Measurements from ENCODE around the gene ANKRD12. TPM values are rescaled to one million over a fixed set of nuclear protein-coding genes. Genes with fewer than 3 reads are reported as not detected.

Gene ANKRD12
- total RNA-seq, 1 donor from 2014 or later = 11.4 TPM

DNA sequence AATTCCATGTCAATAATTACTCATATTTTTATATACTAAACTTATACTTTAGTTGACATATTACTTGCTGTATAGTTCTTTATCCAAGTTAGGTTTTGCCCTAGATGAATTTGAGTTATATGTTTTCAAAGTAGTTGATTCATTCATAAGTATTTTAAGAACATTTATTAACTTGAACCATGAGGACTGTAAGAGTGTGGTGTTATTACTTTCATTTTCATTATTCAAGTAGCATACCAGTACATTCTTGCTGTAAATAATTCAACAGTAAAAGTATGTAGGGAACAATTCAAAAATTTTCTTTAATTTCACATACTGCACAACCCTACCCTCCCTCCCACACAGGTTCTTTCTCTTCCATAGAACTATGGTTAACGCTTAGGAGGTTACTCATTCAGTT lies 75.4 kb downstream of the ANKRD12 start:
- Histone ChIP-seq H3K27me3 (no peaks in the 10 kb centered on the region), H3K4me1 (no peaks in the 10 kb centered on the region), H3K36me3 (peaks cover 13 to 44% of the 10 kb centered on the region in 2 donors), H3K27ac (no peak overlapping the region), H3K4me3 (no peak overlapping the region), H3K9me3 (no peaks in the 10 kb centered on the region)
- DNase-seq (ENCODE audit: low spot score in 2 of 2) = no peak
- TF ChIP-seq, protein P1, sequence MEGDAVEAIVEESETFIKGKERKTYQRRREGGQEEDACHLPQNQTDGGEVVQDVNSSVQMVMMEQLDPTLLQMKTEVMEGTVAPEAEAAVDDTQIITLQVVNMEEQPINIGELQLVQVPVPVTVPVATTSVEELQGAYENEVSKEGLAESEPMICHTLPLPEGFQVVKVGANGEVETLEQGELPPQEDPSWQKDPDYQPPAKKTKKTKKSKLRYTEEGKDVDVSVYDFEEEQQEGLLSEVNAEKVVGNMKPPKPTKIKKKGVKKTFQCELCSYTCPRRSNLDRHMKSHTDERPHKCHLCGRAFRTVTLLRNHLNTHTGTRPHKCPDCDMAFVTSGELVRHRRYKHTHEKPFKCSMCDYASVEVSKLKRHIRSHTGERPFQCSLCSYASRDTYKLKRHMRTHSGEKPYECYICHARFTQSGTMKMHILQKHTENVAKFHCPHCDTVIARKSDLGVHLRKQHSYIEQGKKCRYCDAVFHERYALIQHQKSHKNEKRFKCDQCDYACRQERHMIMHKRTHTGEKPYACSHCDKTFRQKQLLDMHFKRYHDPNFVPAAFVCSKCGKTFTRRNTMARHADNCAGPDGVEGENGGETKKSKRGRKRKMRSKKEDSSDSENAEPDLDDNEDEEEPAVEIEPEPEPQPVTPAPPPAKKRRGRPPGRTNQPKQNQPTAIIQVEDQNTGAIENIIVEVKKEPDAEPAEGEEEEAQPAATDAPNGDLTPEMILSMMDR (IDR thresholded peaks at IDR 0.05) = no peak
- intact Hi-C loops (cut with DNase I) = no loop called here

DNA sequence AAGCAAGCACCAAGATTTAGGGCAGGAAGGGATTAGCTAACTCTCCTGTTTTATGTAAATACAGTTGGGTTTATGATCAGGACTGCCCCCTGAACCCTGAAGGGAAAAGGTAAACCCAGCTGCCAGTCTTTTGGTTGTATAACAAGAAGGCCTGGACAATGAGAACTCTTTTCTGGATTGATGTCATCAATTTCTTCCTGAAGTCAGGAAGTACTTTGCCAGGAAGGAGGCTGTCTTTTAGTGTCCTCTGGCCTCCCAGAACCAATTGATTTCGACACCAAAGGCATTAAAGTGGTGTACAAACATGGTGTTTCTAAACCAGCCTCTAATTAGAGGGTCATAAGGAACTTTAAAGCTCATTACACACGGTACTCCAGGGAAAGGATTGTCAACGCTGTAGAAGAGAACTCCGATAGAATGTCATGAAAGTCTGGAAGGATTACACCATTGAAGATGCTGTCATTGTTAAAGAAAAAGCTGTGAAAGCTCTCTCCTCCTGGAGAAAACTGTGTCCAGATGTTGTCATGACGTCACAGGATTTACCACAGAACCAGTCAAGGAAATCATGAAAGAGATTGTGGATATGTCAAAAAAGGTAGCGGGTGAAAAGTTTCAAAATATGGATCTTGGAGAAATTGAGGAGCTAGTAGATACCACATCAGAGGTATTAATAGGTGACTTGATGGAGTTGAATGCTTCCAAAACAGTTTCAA lies 78.8 kb downstream of the ANKRD12 start:
- TF ChIP-seq, protein P1 (IDR thresholded peaks at IDR 0.05) = no peak
- H3K4me3 ChIP-seq = no peak overlapping the region
- no peak for DNase-seq (ENCODE audit: low spot score in 2 of 2)
- H3K9me3 ChIP-seq = no peaks in the 10 kb centered on the region
- H3K36me3 ChIP-seq = peaks cover 13 to 56% of the 10 kb centered on the region in 2 donors
- intact Hi-C loops (cut with DNase I) = no loop called here
- H3K27ac ChIP-seq = no peak overlapping the region
- H3K27me3 ChIP-seq = no peaks in the 10 kb centered on the region
- no peaks in the 10 kb centered on the region for H3K4me1 ChIP-seq

DNA sequence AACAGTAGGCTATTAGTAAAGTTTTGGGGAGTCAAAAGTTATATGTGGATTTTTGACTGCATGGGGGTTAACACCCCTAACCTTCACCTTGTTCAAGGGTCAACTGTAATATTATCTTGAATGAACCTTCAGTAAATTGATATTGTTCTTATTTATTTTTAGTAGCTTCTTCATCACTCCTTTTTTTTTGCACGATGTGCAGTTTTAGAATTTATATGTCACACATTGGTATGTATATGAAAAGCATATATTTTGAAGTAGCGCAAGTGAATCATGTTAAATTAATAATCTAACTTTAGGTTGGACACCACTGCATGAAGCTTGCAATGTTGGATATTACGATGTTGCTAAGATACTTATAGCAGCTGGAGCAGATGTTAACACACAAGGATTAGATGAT lies 79.9 kb downstream of the ANKRD12 start:
- H3K9me3 ChIP-seq = no peaks in the 10 kb centered on the region
- TF ChIP-seq, protein P1 (IDR thresholded peaks at IDR 0.05) = no peak
- peaks cover 8 to 56% of the 10 kb centered on the region in 2 donors for H3K36me3 ChIP-seq
- intact Hi-C loops (cut with DNase I) = no loop called here
- no peak for DNase-seq (ENCODE audit: low spot score in 2 of 2)
- H3K27me3 ChIP-seq = no peaks in the 10 kb centered on the region
- no peaks in the 10 kb centered on the region for H3K4me1 ChIP-seq
- no peak overlapping the region for H3K4me3 ChIP-seq
- H3K27ac ChIP-seq = no peak overlapping the region

DNA sequence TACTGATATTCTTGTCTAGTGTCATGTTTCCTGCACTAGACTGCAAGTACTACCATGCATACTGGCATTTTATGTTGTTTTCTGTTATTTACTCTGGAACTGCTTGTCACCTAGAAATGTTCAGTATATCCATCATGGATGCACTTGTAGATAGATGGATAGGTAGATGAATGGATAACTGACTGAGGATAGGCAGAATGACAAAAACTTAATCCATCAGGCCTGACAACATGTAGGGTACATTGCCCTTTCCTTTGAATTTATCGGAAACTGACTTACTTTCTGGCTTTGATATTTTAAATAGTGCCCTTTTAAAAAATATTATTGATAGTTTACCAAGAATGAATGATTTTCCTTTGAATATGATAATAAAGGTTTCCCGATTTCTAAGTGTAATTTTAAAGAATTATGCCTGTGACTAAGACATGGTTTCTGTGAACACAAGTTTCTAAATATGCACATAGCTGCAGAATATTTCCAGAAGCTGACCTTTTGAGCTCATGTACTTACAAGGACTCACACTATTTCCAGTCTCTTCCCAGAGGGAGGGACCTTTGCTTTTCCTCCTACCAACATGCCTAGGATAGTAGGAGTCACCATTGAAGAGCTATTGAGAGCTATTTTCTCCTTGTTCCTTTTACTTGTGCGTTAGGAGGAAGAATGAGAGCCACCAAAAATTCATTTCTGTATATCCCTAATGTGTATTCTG lies 81.3 kb downstream of the ANKRD12 start:
- no peak overlapping the region for H3K27ac ChIP-seq
- H3K4me3 ChIP-seq = no peak overlapping the region
- H3K36me3 ChIP-seq = peaks cover 12 to 50% of the 10 kb centered on the region in 2 donors
- intact Hi-C loops (cut with DNase I) = no loop called here
- TF ChIP-seq, protein P1 (IDR thresholded peaks at IDR 0.05) = no peak
- H3K9me3 ChIP-seq = no peaks in the 10 kb centered on the region
- no peak for DNase-seq (ENCODE audit: low spot score in 2 of 2)
- no peaks in the 10 kb centered on the region for H3K4me1 ChIP-seq
- no peaks in the 10 kb centered on the region for H3K27me3 ChIP-seq

DNA sequence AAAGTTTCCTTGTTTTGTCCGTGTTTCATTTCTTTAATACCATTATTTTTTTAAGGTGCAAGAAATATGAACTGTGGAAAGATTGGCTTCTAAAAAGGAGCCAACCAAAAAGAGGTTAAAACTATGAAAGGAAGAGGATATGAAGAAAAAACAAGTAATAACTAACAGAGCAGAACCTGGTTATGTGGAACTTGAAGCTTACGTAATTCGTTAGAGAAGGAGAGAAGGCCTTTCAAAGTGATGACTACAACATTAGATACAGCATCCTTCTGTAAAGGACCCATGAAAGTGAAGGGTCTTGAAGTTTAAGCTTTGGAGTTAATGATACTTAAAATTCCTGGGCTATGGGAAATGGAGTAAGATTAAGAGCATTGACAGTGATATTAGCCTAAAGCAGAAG lies 84.5 kb downstream of the ANKRD12 start:
- H3K4me3 ChIP-seq = no peak overlapping the region
- H3K27me3 ChIP-seq = no peaks in the 10 kb centered on the region
- intact Hi-C loops (cut with DNase I) = no loop called here
- H3K27ac ChIP-seq = no peak overlapping the region
- no peaks in the 10 kb centered on the region for H3K9me3 ChIP-seq
- no peaks in the 10 kb centered on the region for H3K4me1 ChIP-seq
- no peak for DNase-seq (ENCODE audit: low spot score in 2 of 2)
- TF ChIP-seq, protein P1 (IDR thresholded peaks at IDR 0.05) = no peak
- H3K36me3 ChIP-seq = peaks cover 9 to 47% of the 10 kb centered on the region in 2 donors

Measured in ascending aorta (tissue), 2 donors.